Myocyte (in vitro differentiated cells): Measurements from ENCODE around the gene ARMH4. TPM values are rescaled to one million over a fixed set of nuclear protein-coding genes. Genes with fewer than 3 reads are reported as not detected.

ENCODE experiments used
- DNase-seq: peaks from one replicate; pipeline ENCODE4 v3.0.0-alpha.2; 2012; ENCODE audit warnings: low read depth
- total RNA-seq: library from RNA; depleted of rRNA; stranded (reverse); fragments of >200 nt; gene quantifications from 2 replicates; pipeline ENCODE4 v1.2.3, GENCODE V29; 2014

Gene ARMH4
- total RNA-seq, 1 donor from 2014 or later, result 1.4 TPM

- DNase-seq, result peak; percentile 15
Observed at GRCh38 chr14:58104808-58105207, 47.2 kb downstream of the ARMH4 start.

DNA sequence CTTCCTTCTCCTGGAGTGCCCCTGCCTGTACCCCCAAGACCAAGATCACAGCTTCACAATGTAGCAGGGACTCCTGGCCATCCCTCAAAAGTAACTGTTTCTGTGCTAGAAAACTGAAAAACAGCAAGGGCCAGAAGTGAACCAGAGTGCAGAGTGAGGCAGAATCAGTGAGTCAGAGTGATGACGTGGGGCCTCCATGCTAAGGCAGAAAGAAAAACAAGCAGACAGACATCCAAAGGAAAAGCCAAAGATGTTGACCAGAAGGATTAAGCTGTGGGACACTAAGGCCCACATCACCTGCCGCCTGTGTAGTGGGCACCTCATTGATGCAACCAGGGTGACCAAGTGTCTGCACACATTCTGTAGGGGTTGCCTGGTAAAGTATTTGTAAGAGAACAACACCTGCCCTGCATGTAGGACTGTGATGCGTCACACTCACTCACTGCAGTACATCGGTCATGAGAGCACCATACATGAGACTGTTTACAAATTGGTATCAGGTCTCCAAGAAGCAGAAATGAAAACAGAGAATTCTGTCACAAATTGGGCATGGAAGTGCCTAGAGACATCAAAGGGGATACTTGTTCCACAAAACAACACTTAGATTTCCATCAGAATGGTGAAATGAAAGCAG is 51.2 kb downstream of the ARMH4 start:
- DNase-seq, result peak; percentile 16

GRCh38 chr14:58099682-58100081 is 52.3 kb downstream of the ARMH4 start:
- DNase-seq, result no peak

DNA sequence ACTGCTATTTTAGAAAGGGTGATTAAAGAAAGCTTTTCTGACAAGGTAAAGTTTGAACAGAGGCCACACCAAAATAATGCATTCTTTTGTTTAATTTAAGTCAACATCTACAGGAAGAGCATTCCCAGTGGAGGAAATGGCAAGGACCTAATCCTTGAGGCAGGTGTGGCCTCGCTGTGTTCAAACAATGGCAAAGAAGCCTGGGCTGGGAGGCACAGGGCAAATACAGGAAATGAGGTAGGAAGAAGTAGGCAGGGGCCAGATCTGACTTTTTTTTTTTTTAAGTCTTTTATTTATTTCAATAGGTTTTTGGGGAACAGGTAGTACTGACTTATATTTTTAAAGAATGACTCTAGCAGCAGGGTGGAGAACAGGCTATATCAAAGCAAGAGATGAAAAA is 53.5 kb downstream of the ARMH4 start:
- no peak for DNase-seq

DNA sequence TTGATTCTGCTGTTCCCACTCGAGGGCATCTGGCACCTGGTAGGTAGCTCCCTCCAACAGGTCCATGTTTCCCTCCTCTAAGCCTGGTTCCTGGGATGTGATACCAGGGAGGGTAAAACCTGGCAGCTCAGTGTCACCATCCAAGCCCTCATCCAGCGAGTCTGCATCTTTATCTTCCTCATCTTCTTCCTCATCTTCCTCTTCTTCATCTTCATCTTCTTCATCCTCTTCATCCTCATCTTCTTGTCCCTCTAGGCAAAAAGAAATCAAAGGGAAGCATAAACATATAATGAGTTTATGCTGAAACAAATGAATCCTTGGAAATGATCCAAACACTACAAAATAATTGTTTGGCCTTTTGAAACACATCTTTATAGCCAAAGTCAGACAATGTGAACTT is 55.3 kb downstream of the ARMH4 start:
- DNase-seq, result no peak

DNA sequence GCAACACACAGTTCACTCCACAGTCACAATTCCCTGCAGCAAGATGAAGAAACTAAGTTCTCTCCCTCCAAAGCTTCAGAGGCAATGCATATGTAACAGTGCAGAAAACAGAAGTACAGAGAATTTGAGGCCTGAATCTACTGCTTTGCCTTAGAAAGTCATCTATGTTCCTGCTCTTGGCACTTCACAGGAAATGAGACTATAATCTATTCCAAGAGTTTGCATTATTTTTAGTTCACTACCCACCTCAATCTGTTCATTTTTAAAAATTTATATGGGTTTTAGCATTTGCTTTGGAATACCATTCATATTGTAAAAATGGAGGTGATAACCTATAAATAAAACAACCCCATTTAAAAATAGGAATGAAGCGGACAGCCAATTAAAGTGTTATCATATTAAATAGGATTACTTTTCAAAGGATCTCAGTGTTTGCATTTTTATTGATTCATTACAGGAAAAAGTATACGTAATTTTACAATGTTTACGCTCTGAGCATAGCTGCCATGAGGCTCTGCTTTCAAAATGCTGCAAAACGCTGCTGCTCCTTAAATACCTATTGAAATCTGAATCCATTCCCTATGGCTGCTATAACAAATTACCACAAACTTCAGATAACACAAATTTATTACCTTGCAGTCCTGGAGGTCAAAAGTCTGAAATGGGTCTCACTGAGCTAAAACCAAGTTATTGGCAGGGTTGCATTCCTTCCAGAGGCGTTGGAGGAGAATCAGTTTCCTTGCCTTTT is 60.0 kb downstream of the ARMH4 start:
- DNase-seq, result no peak

GRCh38 chr14:58089612-58090011 is 62.4 kb downstream of the ARMH4 start:
- no peak for DNase-seq

GRCh38 chr14:58088961-58089360 is 63.1 kb downstream of the ARMH4 start:
- DNase-seq, result no peak

DNA sequence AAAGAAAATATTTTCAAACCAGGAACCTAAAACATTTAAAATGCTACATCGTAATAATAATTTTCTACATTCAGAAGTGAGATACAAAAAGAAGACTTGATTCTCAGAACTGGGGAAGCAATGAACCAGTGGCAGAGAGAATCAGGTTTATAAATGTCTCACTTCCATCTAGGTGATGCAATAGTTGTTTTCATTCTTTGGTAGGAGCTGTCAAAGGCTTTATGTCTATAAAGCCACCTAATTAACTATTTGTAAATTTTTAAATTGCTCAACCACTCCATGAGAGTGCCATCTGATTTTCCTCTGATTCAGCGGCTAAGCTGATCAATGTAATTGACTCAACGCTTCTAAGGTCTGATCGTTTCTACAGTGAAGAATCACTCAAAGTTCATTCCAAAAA is 66.1 kb downstream of the ARMH4 start:
- no peak for DNase-seq

- DNase-seq, result peak; percentile 69
Observed at GRCh38 chr14:58082491-58083098, 69.4 kb downstream of the ARMH4 start.

DNA sequence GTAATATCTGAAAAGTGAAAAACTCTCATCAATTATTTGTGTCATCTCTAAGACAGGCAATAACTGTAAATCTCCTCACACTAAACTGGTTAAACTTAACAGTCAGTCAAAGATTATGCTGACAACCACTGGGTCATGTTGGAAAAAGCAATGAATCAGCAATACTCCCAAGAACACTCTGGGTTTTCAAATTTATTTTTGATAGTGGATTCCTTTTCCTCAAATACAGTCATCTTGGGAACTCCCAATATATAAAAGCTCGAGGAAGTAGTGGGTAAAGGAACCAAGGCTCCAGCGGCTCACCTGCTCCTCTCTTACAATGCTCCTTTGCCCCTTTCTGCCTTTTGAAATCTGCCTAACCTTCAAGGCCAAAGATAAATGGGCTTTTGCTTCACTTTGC is 70.0 kb downstream of the ARMH4 start:
- peak; percentile 15 for DNase-seq

DNA sequence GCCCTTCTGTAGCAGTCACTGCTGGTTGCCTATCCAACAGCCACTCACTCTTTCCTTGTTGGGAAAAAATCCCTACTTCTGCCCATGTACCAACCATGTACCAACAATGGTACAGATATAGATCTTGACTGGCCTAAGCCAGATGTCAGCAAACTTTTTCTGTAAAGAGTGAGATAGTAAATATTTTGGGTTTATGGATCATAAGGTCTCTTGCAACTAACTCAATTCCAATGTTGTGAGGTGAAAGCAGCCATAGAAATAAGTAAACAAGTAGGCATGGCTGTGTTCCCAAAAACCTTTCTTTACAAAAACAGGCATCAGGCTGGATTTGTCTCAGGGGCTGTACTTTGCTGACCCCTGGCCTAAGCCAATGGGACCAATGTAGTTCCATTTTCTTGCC is 73.5 kb downstream of the ARMH4 start:
- DNase-seq, result no peak

- peak; percentile 81 for DNase-seq
Observed at GRCh38 chr14:58078068-58078467, 73.9 kb downstream of the ARMH4 start.

- DNase-seq, result no peak
Observed at GRCh38 chr14:58077621-58078020, 74.4 kb downstream of the ARMH4 start.

DNA sequence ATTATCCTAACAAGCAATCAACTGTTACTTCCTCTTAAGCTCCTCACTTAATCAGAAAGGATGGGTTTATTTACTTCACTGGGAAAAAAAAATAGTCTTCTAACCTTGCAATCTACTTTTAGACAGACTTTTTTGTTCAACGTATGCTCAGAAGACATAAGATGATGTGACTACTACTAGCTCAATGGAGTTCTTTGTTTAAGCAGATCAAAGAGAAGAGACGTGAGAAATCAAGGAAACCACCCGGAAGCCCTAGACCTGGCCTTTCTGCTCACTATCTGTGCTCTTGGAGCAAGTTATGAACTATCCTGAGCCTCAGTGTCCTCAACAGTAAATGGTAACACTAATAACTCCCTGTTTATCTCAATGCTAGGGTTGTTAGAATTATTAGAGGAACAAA is 78.5 kb downstream of the ARMH4 start:
- DNase-seq, result no peak

GRCh38 chr14:58072288-58073071 is 79.5 kb downstream of the ARMH4 start:
- peak; percentile 76 for DNase-seq

DNA sequence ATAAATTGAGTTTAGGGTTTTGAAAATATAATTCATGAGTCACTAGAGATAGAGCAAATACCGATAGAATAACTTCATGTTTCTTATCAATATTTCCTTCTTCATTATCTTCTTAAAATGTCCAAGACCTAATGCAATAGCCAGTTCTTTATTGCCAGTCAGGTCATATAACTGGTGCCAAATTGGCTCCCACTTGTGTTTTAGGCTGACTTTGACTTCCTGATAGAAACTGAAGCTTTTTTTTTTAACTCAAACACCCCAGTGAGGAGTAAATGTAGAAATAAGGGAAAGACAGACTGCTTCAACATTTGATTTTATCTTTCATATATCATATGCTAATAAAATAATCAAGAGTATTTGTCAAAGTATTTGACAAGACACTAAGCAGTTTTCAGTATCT is 80.7 kb downstream of the ARMH4 start:
- DNase-seq, result no peak

GRCh38 chr14:58068306-58068705 is 83.7 kb downstream of the ARMH4 start:
- DNase-seq, result no peak

- no peak for DNase-seq
Observed at GRCh38 chr14:58066115-58066514, 85.9 kb downstream of the ARMH4 start.

- DNase-seq, result no peak
Observed at GRCh38 chr14:58061581-58061980, 90.4 kb downstream of the ARMH4 start.

DNA sequence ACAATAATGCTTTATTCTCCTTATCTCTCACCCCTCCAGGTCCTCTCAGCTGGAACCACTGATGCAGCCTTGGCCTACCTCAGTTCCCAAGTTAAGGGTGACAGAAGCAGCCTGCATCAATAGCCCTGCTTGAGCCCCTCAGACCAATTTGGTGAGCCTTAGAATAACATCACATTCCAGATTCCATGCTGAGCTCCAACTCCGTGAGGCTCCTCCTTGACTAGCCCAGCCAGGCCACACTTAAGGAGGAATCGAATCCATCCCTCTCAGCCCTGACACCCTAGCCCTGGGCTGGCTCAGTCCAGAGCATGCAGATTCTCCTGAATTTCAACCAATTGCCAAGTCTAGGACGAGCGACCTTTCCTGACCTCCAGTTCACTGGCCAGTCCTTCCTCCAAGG is 91.1 kb downstream of the ARMH4 start:
- no peak for DNase-seq

DNA sequence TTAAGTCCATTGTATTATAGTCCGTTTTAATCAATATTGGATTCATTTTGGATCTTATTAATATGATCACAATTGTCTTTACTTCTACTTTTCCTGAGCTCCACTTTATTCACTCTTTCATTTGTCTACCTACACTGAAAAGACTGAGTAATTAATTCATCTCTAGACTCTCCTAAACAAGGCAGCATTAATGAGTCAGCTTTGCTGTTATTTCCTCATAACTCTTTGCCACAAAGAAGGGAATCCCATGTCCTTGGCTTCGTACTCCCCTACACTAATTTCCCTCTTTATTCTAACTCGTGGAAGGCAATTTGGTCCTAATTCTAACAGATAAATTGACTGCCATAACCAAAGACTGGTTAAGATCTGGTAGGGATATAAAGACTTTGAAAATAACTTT is 91.9 kb downstream of the ARMH4 start:
- DNase-seq, result no peak
